Measurements from ENCODE around the gene CFAP61.

Gene CFAP61

DNA sequence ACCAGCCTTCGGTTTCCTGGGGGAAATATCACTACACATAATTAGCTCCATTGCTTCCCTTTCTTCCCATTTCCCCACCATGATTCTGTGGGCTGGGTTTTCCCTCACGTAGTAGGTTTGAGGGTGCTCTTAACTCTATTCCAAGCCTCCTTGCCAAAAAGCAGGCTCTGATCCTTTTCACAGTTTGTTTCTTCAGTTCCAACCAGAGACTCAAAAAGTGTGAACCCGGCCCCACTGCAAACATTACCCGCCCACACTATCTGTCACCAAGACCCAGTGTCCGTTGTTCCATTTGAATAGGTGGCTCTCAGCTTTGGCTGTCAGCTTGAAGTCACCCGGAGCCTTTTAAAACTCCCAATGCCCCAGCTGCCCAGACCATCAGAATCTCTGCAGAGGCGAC, 47.0 kb upstream of the CFAP61 start:
- no peaks in the 10 kb centered on the region for H3K79me2 ChIP-seq (ENCODE audit: low read length)
- H3K4me1 ChIP-seq (ENCODE audit: low read length), result no peaks in the 10 kb centered on the region
- no peak overlapping the region for H3K27ac ChIP-seq (ENCODE audit: low read length)
- H3K36me3 ChIP-seq (replicated peaks; ENCODE audit: low read depth, low read length), result no peaks in the 10 kb centered on the region
- H3K9ac ChIP-seq (ENCODE audit: low read length), result no peak overlapping the region
- TF ChIP-seq, protein P1, sequence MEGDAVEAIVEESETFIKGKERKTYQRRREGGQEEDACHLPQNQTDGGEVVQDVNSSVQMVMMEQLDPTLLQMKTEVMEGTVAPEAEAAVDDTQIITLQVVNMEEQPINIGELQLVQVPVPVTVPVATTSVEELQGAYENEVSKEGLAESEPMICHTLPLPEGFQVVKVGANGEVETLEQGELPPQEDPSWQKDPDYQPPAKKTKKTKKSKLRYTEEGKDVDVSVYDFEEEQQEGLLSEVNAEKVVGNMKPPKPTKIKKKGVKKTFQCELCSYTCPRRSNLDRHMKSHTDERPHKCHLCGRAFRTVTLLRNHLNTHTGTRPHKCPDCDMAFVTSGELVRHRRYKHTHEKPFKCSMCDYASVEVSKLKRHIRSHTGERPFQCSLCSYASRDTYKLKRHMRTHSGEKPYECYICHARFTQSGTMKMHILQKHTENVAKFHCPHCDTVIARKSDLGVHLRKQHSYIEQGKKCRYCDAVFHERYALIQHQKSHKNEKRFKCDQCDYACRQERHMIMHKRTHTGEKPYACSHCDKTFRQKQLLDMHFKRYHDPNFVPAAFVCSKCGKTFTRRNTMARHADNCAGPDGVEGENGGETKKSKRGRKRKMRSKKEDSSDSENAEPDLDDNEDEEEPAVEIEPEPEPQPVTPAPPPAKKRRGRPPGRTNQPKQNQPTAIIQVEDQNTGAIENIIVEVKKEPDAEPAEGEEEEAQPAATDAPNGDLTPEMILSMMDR (IDR thresholded peaks at IDR 0.05; ENCODE audit: low read depth, low read length), result no peak
- no peak for TF ChIP-seq EZH2phosphoT487 (IDR thresholded peaks at IDR 0.05; ENCODE audit: low read depth)
- no peak overlapping the region for H3K4me2 ChIP-seq (ENCODE audit: low read length)
- no peak overlapping the region for H3K4me3 ChIP-seq (ENCODE audit: low read length)
- peaks cover 17% of the 10 kb centered on the region; the same call in 1 of the 2 replicates for H3K27me3 ChIP-seq (ENCODE audit: low read depth, low read length)
- H3K9me3 ChIP-seq (ENCODE audit: insufficient read depth, low read length), result no peaks in the 10 kb centered on the region
- no peaks in the 10 kb centered on the region for H4K20me1 ChIP-seq (ENCODE audit: insufficient read depth, low read length)
- no peak overlapping the region; the same call in 1 of the 2 replicates for H2AFZ ChIP-seq (ENCODE audit: low read depth, low read length)

DNA sequence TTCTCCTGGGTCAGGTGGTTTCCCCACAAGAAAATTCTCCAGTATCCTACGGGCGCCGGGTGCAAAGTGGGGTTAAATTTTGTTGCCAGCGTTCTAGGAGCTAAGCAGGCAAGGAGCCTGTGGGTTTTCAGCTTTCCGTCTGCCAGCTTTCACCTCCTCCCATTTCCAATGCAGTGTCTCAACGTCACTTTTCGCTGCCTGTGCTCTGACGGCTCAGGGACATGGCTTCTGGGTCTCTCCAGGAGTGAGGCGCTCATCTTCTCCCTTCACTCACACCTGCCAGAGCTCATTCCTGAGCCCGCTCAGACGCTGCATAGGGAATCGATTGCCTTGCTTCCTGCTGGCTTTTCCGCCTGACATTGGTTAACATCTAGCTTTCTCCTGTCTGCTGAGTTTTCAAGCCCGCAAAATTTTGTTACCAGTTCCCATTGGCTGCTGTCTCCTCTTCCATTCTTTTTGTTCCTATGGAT, 42.5 kb upstream of the CFAP61 start:
- H3K4me2 ChIP-seq (ENCODE audit: low read length), result no peak overlapping the region
- no peak for TF ChIP-seq EZH2phosphoT487 (IDR thresholded peaks at IDR 0.05; ENCODE audit: low read depth)
- TF ChIP-seq, protein P1 (IDR thresholded peaks at IDR 0.05; ENCODE audit: low read depth, low read length), result no peak
- no peaks in the 10 kb centered on the region for H3K4me1 ChIP-seq (ENCODE audit: low read length)
- H3K27ac ChIP-seq (ENCODE audit: low read length), result no peak overlapping the region
- H3K9ac ChIP-seq (ENCODE audit: low read length), result no peak overlapping the region
- no peak overlapping the region for H2AFZ ChIP-seq (ENCODE audit: low read depth, low read length)
- no peaks in the 10 kb centered on the region for H3K9me3 ChIP-seq (ENCODE audit: insufficient read depth, low read length)
- no peaks in the 10 kb centered on the region for H3K79me2 ChIP-seq (ENCODE audit: low read length)
- no peaks in the 10 kb centered on the region for H4K20me1 ChIP-seq (ENCODE audit: insufficient read depth, low read length)
- peaks cover 10% of the 10 kb centered on the region; the same call in 1 of the 2 replicates for H3K27me3 ChIP-seq (ENCODE audit: low read depth, low read length)
- no peaks in the 10 kb centered on the region for H3K36me3 ChIP-seq (replicated peaks; ENCODE audit: low read depth, low read length)
- no peak overlapping the region for H3K4me3 ChIP-seq (ENCODE audit: low read length)

DNA sequence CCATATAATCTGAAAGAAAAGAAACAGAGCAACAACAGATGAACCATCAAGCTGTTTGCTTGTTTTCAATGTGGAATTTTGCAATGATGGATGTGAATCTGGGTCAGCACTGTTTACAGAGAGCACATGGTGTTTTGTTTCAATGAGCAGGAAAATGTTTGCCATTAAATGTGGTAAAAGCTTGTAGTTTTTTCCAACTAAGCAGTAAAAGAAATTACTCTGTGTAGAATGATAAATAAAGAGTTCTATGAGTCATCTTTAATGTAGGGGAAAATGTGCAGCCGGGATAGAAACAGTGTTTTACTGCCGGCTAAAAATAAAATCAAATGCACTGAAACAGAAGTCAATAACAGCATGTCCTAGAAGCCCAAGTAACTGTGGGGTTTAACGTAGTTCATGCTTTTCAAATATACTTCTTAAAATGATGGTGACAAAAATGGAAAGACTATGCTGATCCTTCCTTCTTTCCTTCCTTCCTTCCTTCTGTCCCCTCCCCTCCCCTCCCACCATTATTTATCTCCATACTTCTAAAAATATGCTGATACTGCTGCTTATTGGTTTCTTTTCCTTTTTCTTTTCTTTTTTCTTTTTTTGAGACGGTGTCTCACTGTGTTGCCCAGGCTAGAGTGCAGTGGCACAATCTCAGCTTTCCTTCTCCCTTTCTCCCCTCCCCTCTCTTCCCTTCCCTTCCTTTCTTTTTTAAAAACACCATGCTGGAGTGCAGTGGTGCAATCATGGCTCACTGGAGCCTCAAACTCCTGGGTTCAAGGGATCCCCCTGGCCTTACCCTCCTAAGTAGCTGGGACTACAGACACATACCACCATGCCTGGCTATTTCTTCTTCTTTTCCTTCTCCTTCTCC, 41.5 kb upstream of the CFAP61 start:
- no peaks in the 10 kb centered on the region for H3K4me1 ChIP-seq (ENCODE audit: low read length)
- H3K27ac ChIP-seq (ENCODE audit: low read length), result no peak overlapping the region
- H4K20me1 ChIP-seq (ENCODE audit: insufficient read depth, low read length), result no peaks in the 10 kb centered on the region
- H3K4me3 ChIP-seq (ENCODE audit: low read length), result no peak overlapping the region
- H2AFZ ChIP-seq (ENCODE audit: low read depth, low read length), result no peak overlapping the region
- no peaks in the 10 kb centered on the region for H3K36me3 ChIP-seq (replicated peaks; ENCODE audit: low read depth, low read length)
- H3K27me3 ChIP-seq (ENCODE audit: low read depth, low read length), result peaks cover 10% of the 10 kb centered on the region; the same call in 1 of the 2 replicates
- no peak overlapping the region for H3K9ac ChIP-seq (ENCODE audit: low read length)
- H3K79me2 ChIP-seq (ENCODE audit: low read length), result no peaks in the 10 kb centered on the region
- no peaks in the 10 kb centered on the region for H3K9me3 ChIP-seq (ENCODE audit: insufficient read depth, low read length)
- H3K4me2 ChIP-seq (ENCODE audit: low read length), result no peak overlapping the region
- TF ChIP-seq EZH2phosphoT487 (IDR thresholded peaks at IDR 0.05; ENCODE audit: low read depth), result no peak
- TF ChIP-seq, protein P1 (IDR thresholded peaks at IDR 0.05; ENCODE audit: low read depth, low read length), result no peak

DNA sequence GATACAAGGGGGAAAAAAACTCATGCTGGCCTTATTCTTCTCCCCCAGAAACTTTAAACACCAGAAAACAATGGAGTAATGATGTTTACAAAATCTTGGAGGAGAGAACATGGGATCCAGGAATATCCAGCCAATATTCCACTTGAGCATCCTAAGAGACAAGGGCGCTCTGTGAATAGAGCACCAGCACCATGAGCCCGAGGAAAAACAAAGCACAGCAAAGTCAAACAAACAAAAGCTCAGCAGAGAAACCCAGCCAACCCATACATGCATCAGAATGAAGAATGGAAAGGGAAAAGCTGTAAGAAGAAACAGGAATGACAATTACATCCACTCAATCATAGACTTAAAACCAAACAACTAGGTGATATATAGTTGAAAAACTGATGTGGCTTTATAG, 39.8 kb upstream of the CFAP61 start:
- no peak for TF ChIP-seq EZH2phosphoT487 (IDR thresholded peaks at IDR 0.05; ENCODE audit: low read depth)
- TF ChIP-seq, protein P1 (IDR thresholded peaks at IDR 0.05; ENCODE audit: low read depth, low read length), result no peak
- no peak overlapping the region for H3K4me3 ChIP-seq (ENCODE audit: low read length)
- H3K27ac ChIP-seq (ENCODE audit: low read length), result no peak overlapping the region
- no peaks in the 10 kb centered on the region for H3K9me3 ChIP-seq (ENCODE audit: insufficient read depth, low read length)
- no peaks in the 10 kb centered on the region for H4K20me1 ChIP-seq (ENCODE audit: insufficient read depth, low read length)
- no peak overlapping the region for H2AFZ ChIP-seq (ENCODE audit: low read depth, low read length)
- H3K9ac ChIP-seq (ENCODE audit: low read length), result no peak overlapping the region
- H3K27me3 ChIP-seq (ENCODE audit: low read depth, low read length), result peaks cover 7% of the 10 kb centered on the region; the same call in 1 of the 2 replicates
- H3K4me2 ChIP-seq (ENCODE audit: low read length), result no peak overlapping the region
- H3K36me3 ChIP-seq (replicated peaks; ENCODE audit: low read depth, low read length), result no peaks in the 10 kb centered on the region
- peaks cover 4% of the 10 kb centered on the region for H3K79me2 ChIP-seq (ENCODE audit: low read length)
- no peaks in the 10 kb centered on the region for H3K4me1 ChIP-seq (ENCODE audit: low read length)

Data from OCI-LY3 (cell line).